GM10266 (cell line): Measurements from ENCODE around the gene MRPL33.

Source experiments
- DNase-seq: peaks from one replicate; pipeline ENCODE4 v3.0.0; 2012; ENCODE audit errors: extremely low spot score
- TF ChIP-seq, protein P1 (sequence below): IDR thresholded peaks from 2 replicates; pipeline ENCODE4 v1.5.1; 2012; ENCODE audit warnings: mild to moderate bottlenecking, low read depth; ENCODE audit not compliant: control insufficient read depth, insufficient read depth; ENCODE audit errors: missing control alignments

MRPL33 gene

GRCh38 chr2:27771548-27772335, at the start of gene MRPL33:
TSS of gene MRPL33 (plus strand) at chr2:27771719. CDS start at chr2:27771778, 59 bp downstream.
- peak; percentile 91 for DNase-seq
- TF ChIP-seq, protein P1, sequence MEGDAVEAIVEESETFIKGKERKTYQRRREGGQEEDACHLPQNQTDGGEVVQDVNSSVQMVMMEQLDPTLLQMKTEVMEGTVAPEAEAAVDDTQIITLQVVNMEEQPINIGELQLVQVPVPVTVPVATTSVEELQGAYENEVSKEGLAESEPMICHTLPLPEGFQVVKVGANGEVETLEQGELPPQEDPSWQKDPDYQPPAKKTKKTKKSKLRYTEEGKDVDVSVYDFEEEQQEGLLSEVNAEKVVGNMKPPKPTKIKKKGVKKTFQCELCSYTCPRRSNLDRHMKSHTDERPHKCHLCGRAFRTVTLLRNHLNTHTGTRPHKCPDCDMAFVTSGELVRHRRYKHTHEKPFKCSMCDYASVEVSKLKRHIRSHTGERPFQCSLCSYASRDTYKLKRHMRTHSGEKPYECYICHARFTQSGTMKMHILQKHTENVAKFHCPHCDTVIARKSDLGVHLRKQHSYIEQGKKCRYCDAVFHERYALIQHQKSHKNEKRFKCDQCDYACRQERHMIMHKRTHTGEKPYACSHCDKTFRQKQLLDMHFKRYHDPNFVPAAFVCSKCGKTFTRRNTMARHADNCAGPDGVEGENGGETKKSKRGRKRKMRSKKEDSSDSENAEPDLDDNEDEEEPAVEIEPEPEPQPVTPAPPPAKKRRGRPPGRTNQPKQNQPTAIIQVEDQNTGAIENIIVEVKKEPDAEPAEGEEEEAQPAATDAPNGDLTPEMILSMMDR: no peak

DNA sequence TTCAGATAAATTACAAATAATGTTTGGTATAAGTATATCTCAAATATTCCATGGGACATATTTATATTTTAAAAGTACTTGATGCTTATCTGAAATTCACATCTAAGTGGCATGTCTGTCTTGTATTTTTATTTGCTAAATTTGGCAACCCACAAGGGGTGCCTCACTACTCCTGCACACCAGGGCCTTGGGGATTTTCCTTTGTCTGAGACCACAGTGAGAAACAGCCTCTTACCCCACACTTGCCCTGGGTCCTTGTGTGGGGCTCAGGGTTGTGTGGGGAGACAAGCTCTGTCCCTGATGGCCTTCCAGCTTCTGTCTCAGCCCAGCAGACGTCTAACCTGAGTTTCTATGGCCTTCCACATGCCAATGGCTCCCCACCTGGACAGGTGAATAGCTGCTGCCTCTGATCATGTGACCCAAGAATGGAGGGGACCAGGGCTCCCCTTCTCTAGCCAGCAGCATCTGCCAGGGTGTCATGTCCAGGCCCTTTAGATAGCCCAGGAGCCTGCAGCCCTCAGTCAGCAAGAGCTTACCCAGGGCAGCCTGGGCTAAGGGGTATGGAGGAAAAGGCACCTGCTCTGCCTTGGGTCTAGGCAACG, 49.5 kb upstream of the MRPL33 start:
- DNase-seq: no peak
- TF ChIP-seq, protein P1: no peak

DNA sequence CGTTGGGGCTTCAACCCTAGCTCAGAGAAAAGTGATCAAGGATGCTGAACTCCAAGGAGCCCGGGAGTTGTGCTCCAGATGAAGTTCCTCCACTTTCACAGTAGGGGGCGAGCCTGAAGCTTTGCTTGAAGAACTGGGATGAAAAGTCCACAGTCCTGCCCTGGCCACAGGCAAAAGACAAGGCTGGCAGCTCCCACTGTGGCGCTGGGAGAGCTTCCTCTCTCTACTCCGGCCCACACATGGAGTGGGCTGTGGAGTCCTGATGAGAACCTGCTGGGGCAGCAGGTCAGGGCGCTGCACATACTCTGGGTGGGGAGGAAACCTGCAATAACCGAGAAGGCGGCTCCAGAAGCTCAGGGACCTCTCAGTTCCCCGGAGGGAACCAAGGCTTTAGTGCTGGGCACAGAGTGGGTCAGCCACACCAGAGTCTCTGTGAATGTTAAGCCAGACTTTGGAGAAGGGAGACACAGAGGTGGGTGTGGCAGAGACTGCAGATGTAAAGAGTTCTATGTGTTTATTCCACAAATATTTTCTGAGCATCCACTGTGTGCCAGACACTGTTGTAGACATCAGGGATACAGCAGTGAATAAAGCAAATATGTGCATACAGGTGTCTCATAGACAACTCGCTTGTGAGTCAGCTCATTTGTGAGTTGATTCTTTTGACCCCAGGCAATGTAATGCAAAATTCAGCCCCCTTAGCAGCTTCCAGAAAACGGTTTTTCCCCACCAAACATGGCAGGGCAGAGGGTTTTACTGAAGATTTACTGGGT, 48.0 kb upstream of the MRPL33 start:
- peak; percentile 57 for DNase-seq
- TF ChIP-seq, protein P1: peak; percentile 58

DNA sequence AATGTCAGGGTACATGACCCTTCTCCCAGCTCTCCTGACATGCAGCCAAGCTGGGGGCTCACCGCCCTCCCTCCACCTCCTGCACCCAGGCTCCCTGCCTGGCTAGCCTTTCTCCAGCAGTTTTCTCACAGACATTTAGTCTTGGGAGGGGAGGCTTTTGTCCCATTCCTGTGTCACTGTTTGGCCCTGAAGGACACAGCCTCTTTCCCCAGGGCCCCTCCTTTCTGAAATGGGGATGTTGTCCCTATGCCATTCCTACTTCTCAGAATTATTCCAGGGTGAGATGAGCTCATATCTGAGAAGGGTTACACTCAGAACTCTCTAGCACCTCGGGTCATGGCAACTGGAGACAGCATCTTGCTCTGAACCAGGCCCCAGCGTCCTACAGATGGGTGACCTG, 47.3 kb upstream of the MRPL33 start:
- TF ChIP-seq, protein P1: no peak
- no peak for DNase-seq

DNA sequence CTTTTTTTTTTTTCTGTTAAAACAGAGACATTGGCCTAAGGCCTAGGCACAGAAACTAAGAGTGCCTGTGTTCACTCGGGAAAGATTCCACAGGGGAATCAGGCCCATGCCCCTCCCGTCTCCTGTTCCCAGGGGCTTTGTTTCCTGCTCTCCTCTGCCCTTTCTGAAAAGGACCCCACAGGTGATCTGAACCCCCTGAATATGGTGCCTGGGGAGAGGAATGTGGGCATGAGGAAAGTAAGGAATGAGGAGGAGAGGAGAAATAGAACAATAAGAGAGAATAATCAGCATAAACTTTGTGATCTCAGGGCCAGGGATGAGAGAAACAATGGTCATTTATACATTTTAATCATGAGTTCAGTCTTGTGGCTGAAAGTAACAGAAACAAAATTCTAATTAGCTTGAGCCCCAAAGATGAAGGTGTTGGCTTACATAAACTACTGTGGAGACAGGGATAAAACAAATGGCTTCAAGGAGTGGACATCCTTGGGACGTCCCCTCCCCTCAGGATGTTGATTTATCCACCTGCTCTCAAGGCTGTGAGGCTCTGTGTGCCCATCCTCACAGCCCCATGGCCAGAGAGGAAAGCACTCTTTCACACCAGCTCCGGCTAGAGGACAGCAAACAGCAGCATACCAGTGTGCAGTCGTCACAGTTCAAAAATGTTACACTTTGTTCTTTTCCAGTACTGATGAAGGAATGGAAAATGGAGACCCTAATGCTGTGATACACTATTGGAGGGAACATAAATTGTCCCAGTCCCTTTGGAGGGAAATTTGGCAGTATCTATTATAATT, 46.4 kb upstream of the MRPL33 start:
- TF ChIP-seq, protein P1: no peak

GRCh38 chr2:27727257-27727656, 44.3 kb upstream of the MRPL33 start:
- DNase-seq: no peak
- TF ChIP-seq, protein P1: no peak

More for the DNA sequence above, 46.4 kb upstream of the MRPL33 start:
- DNase-seq: no peak
